ENCODE measurements around the gene ZNF620.
"Not testable (repeated sequence)": the region's sequence is repeated elsewhere in the genome, so short reads cannot be mapped to it uniquely, and the experiment has no call there.

Gene ZNF620

GRCh38 chr3:40523781-40524180, 17.9 kb downstream of the ZNF620 start:
- no peaks in the 10 kb centered on the region for H3K27me3 Mint-ChIP-seq
- peaks cover 17% of the 10 kb centered on the region for H3K4me1 Mint-ChIP-seq
- no peak for ATAC-seq

DNA sequence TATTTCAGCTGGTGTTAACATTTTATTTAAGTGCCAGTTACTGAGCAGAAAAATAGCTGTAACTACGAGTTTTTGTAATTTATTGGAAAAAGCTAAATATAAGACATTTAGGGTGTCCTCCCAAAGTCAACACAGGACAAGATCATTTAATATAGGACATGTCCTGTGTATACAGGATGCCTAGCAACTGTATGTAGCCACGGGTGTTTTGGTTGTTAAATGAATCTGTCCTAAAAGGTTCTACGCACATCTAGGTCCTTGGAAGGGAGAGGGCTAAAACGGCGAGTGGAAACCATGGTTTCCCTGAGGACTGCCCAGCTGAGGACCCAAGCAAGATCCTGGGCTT, 18.4 kb downstream of the ZNF620 start:
- DNase-seq, result no peak

More at GRCh38 chr3:40523781-40524180, 17.9 kb downstream of the ZNF620 start:
- no peak for DNase-seq
- peak overlapping the region; percentile 85 for H3K4me3 Mint-ChIP-seq
- H3K9me3 Mint-ChIP-seq, result no peaks in the 10 kb centered on the region
- H3K27ac Mint-ChIP-seq, result peak overlapping the region; percentile 61
- H3K36me3 Mint-ChIP-seq (ENCODE audit: low read depth), result peaks cover 11% of the 10 kb centered on the region

DNA sequence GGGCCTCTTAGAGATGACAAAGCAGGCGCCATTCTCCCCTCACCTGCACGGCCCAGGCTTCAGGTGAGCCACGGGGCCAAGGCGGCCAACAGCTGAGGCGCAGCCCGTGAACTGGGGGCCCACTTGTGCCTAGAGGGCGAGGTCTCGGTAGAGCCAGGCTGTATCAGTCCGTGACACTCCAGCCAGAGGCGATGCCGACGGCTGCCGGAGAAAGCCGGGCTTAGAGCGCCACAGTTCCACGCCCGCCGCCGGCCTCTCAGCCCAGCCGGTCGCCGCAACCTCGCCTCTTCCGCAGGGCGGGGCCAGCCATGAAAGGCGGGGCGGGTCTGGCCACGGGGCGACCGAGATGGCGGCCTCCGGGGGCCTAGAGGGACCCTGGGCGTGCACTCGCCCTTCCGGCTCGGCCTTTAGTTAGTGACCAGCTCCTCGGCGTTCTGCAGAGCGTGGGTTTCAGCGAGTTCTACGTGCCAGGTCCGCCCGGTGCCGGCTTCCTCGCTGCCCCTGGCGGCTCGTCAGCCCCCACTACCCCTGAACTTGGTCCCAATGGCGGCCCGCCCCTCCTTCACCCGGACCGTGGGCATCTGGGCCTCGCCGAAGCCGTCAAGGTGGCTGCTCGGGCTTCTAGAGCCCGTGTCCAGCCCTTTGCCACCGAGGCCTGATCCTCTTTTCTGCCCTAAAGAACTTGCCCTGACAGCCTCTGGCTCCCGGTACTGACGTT, 18.9 kb downstream of the ZNF620 start, which contains the start of gene ZNF621:
Gene ZNF621 (plus strand): TSS at position 393 of the 718 bp plus-strand sequence. CDS start 881 bp downstream, outside the sequence.
- Mint-ChIP-seq H3K27ac (peak within 1 kb of the TSS; percentile 89), H3K9me3 (no peaks in the 10 kb centered on the region), H3K27me3 (no peaks in the 10 kb centered on the region), H3K36me3 (ENCODE audit: low read depth) (peaks cover 11% of the 10 kb centered on the region), H3K4me3 (peak within 1 kb of the TSS; percentile 85), H3K4me1 (peaks cover 17% of the 10 kb centered on the region)
- ATAC-seq (peak; percentile 99), DNase-seq (peak; percentile 89)

More for the DNA sequence above, 18.4 kb downstream of the ZNF620 start:
- Mint-ChIP-seq H3K27ac (peak overlapping the region; percentile 61), H3K27me3 (no peaks in the 10 kb centered on the region), H3K4me3 (peak overlapping the region; percentile 85), H3K4me1 (peaks cover 17% of the 10 kb centered on the region), H3K36me3 (ENCODE audit: low read depth) (peaks cover 11% of the 10 kb centered on the region), H3K9me3 (no peaks in the 10 kb centered on the region)
- ATAC-seq, result no peak

- Mint-ChIP-seq H3K27ac (no peak overlapping the region), H3K4me3 (no peak overlapping the region)
Observed at GRCh38 chr3:40528426-40528825, 22.6 kb downstream of the ZNF620 start.

GRCh38 chr3:40532252-40532651, 26.4 kb downstream of the ZNF620 start:
- DNase-seq (no peak), ATAC-seq (no peak)
- Mint-ChIP-seq H3K9me3 (peaks cover 15% of the 10 kb centered on the region), H3K36me3 (ENCODE audit: low read depth) (peaks cover 76% of the 10 kb centered on the region), H3K4me3 (no peak overlapping the region), H3K27ac (no peak overlapping the region), H3K27me3 (no peaks in the 10 kb centered on the region), H3K4me1 (no peaks in the 10 kb centered on the region)

More at GRCh38 chr3:40528426-40528825, 22.6 kb downstream of the ZNF620 start:
- ATAC-seq (no peak), DNase-seq (no peak)
- Mint-ChIP-seq H3K4me1 (peaks cover 17% of the 10 kb centered on the region), H3K27me3 (no peaks in the 10 kb centered on the region), H3K9me3 (peaks cover 7% of the 10 kb centered on the region), H3K36me3 (ENCODE audit: low read depth) (peaks cover 47% of the 10 kb centered on the region)

DNA sequence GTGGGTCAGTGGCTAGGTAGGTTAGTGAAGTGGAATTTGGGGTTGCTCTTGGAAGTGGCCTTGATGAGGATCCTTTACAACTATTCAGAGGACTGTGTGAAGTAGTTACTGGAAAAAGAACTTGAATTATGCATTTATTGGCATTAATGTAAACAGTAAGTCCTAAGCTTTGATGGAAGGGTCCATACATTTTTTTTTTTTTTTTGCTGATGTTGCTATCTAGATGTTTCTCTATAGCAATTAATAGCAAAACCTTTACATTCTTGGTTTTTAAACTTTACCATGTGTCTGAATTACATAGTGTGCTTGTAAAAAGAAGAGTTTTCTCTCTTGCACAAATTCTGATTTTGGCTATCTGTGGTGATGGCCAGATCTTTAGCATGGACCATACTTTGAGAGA, 28.4 kb downstream of the ZNF620 start:
- ATAC-seq, result no peak
- Mint-ChIP-seq H3K4me3 (no peak overlapping the region), H3K9me3 (peaks cover 31% of the 10 kb centered on the region), H3K27ac (no peak overlapping the region), H3K4me1 (no peaks in the 10 kb centered on the region), H3K36me3 (ENCODE audit: low read depth) (peaks cover 87% of the 10 kb centered on the region), H3K27me3 (no peaks in the 10 kb centered on the region)
- no peak for DNase-seq

- no peaks in the 10 kb centered on the region for H3K4me1 Mint-ChIP-seq
- H3K9me3 Mint-ChIP-seq, result no peaks in the 10 kb centered on the region
- peaks cover 2% of the 10 kb centered on the region for H3K36me3 Mint-ChIP-seq (ENCODE audit: low read depth)
- ATAC-seq (no peak), DNase-seq (no peak)
- no peak overlapping the region for H3K4me3 Mint-ChIP-seq
- no peak overlapping the region for H3K27ac Mint-ChIP-seq
- H3K27me3 Mint-ChIP-seq, result no peaks in the 10 kb centered on the region
Observed at GRCh38 chr3:40546816-40547215, 41.0 kb downstream of the ZNF620 start.

DNA sequence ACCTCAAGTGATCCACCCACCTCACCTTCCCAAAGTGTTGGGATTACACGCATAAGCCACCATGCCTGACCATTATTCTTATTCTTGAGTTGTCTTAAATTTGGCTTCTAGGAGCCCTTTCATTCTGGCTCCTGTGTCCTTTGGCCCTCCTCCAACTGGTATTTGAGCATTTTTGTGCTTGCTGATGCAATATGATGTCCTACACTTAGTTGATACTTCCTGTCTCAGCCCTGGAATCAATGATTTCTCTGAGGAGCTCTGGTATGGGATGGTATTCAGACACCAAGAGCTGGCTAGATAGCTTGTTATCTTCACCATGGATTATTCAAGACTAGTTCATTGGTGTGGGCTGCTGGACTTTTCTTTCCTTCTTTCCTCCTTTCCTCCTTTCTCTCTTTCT, 44.3 kb downstream of the ZNF620 start:
- no peak overlapping the region for H3K4me3 Mint-ChIP-seq
- H3K36me3 Mint-ChIP-seq (ENCODE audit: low read depth), result peaks cover 2% of the 10 kb centered on the region
- ATAC-seq (no peak), DNase-seq (no peak)
- H3K9me3 Mint-ChIP-seq, result no peaks in the 10 kb centered on the region
- H3K27me3 Mint-ChIP-seq, result peaks cover 3% of the 10 kb centered on the region
- H3K4me1 Mint-ChIP-seq, result no peaks in the 10 kb centered on the region
- H3K27ac Mint-ChIP-seq, result no peak overlapping the region

DNA sequence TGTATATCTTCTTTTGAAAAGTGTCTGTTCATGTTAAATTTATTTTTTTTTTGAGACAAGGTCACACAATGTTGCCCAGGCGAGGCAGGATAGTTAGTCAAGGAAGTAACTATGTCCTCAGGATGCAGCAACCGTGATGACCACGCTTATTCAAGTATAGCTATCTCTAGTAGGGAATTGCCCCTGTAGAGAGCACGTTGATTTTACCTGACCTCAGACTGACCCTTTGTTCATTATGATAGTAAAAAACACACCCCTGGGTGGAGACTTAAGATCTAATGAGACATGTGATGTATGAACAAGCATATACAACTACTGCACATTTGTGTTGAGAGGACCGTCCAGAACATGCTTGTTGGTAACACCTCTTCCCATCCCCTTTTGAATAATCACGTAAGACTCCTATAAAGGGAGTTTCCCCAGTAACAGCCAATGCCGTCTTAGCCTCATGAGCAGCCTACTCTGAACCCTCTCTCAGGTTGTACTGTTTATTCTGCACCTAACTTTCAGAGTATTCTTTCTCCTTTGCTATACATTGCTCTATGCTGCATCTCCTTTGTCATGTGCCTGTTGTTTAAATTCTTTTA, 51.8 kb downstream of the ZNF620 start:
- Mint-ChIP-seq H3K27ac (no peak overlapping the region), H3K9me3 (no peaks in the 10 kb centered on the region), H3K36me3 (ENCODE audit: low read depth) (no peaks in the 10 kb centered on the region), H3K27me3 (peaks cover 3% of the 10 kb centered on the region), H3K4me1 (no peaks in the 10 kb centered on the region), H3K4me3 (no peak overlapping the region)
- ATAC-seq (no peak), DNase-seq (no peak)

DNA sequence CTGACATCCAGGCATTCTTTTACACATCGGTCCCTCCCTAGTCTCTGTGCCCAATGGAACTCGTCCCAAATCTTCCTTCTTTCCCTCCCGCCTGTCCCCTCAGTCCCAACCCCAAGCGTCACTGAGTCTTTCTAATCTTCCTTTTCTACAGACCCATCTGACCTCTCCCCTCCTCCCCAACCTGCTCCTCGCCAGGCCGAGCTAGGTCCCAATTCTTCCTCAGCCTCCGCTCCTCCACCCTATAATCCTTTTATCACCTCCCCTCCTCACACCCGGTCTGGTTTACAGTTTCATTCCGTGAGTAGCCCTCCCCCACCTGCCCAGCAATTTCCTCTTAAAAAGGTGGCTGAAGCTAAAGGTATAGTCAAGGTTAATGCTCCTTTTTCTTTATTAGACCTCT, 56.6 kb downstream of the ZNF620 start:
- H3K4me1 Mint-ChIP-seq, ATAC-seq: not testable (repeated sequence)

DNA sequence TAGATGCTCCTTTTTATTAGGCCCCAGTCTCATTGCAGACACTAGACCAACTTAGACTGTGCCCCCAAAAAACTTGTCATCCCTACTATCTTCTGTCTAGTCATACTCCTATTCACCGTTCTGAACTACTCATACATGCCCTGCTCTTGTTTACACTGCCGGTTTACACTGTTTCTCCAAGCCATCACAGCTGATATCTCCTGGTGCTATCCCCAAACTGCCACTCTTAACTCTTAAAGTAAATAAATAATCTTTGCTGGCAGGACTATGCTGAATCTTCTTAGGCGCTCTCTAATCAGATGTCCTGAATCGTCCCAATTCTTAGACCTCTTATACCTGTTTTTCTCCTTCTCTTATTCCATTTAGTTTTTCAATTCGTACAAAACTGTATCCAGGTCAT, 59.8 kb downstream of the ZNF620 start:
- not testable (repeated sequence) for H3K9me3 Mint-ChIP-seq; H3K36me3 Mint-ChIP-seq (ENCODE audit: low read depth); ATAC-seq; H3K27ac Mint-ChIP-seq; H3K4me3 Mint-ChIP-seq; H3K27me3 Mint-ChIP-seq; H3K4me1 Mint-ChIP-seq; DNase-seq

More for the DNA sequence above, 56.6 kb downstream of the ZNF620 start:
- not testable (repeated sequence) for H3K36me3 Mint-ChIP-seq (ENCODE audit: low read depth); H3K27me3 Mint-ChIP-seq; H3K9me3 Mint-ChIP-seq; H3K4me3 Mint-ChIP-seq; DNase-seq; H3K27ac Mint-ChIP-seq

GRCh38 chr3:40566694-40567093, 60.9 kb downstream of the ZNF620 start:
- Mint-ChIP-seq H3K27me3 (peaks cover 3% of the 10 kb centered on the region), H3K36me3 (ENCODE audit: low read depth) (no peaks in the 10 kb centered on the region), H3K4me3 (no peak overlapping the region), H3K27ac (no peak overlapping the region), H3K9me3 (no peaks in the 10 kb centered on the region), H3K4me1 (no peaks in the 10 kb centered on the region)
- ATAC-seq, result no peak
- DNase-seq, result no peak

All from activated naive CD8-positive, alpha-beta T cell treated with anti-CD3 and anti-CD28 coated beads, Interleukin-2, amount 50 U/mL, for 24 hours (primary cell).